ENCODE measurements around the gene HOXD9.

HOXD9 gene

DNA sequence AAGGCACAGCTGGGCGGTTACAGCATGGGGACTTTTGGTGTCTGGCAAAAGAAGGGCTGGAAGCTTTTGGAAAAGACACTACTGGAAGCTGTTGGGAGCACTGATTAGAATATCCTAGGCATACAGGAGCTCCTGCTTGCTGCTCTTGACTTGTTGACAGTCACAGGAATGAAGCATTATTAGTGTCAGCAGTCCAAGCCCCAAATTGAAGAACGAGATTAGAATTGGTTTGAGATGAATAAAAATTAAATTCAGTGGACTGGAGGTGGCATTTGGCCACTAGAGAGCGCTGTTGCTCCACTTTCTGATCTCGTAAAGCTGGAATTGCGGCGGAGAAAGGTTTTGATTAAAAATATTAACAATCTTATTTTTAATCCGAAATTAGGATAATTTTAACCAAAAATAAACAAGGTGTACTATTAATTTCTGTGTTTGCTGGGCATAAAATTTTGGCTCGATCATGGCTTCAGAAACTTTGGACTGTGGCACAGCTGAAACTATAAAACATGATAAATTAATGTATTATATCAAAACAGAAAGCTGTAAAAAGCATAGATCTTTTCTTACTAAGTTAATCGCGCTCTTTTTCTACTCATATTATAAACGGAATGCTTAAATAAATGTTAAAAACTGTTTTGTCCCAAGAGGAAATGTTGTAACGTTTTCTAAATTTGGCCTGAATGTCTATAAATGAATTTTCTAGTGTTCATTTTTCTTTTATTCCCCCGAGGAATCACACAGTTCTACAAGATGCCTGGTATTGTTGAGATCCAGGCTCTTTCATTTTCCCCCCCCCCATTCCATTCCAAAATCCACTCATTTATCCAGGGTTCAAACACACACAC, 4.6 kb downstream of the HOXD9 start:
- DNase-seq, result peak; percentile 68 to 74

DNA sequence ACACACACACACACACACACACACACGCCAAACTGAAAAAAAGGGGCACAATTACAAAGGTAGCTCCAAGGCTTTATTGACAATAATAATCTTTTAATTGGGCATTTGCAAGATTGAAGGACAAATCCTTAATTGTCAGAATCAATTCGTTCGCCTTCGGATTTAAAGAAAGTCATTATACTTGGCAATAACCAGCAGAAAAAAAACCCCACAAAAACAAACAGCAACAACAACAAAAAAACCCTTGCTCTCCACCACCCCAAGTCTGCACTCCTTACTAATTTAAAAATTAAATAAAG, 5.2 kb downstream of the HOXD9 start:
- DNase-seq, result no peak

DNA sequence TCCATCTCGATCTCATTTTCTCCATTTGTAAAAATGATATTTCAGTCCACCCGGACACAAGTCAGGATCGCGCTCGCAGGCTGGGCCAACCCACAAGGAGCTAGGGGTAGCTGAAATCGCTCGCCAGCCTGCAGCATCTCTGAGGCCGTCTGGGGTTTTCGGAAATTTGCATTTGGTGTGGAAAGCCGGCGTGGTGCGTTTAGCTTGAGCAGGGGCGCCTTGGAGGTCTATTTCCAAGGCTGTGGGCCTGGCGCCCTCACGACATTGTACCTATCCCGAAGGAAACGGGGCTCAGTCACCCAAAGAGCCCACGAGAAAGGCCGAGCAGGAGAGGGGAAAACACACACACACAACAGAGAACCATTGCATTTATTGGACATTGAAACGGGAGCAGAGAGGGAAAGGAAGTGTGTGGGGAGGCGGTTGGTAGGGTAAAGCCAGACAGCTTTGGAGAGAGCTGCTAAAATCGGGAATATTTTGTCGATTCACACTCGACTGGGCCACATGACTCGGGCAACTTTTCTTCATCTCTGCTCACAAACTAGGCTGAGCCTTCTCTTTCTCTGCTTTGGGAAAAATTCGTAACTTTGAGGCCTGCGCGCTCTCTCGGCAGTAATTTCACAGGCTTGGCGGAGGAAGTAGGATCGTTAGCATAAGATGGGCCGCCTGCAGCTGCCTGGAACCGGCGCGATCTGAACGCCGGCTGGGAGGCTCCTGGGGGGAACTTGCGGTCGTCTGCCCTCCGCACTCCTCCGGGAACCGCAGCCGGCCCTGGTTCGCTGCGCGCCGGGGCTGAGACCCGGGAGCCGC, 5.9 kb downstream of the HOXD9 start:
- DNase-seq, result no peak

DNA sequence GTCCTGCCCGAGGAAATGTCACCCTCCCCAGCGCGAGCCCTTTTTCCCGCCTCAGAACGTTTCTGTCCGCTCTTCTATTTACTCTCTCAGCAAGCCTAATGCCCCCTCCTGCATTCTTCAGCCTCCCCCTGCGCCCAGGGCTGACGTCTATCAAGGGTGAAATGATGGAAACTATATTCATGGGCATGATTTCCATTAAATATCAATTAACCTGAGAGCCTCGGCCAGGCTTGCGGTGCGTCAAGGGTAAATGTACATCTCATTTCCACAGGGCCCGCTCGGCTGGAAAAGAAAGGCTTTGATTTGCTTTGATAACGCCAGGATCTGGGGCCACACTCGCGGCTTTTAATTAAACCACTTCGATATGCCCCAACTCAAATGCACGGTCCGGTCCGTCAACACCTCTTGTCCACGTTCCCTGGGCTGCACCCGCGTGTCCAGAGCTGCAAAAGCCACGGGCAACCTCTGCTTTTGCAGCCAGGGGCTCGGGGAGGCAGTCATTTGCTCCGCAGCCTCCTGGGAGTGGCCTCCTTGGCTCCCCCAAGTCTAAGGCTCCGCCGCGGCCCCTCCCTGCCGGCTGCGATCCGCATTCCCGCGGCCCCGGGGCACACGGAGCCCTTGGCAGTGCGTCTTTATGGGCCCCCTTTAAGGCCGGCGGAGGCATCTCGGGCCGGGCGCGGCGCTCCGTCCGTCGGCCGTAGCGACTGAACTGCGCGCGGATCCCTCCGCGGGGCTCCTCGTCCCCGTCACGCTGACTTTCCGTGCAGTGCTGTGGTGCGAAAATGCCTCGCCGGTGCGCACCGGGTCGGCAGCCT, 6.7 kb downstream of the HOXD9 start, which contains the start of gene HOXD8:
Gene HOXD8, plus strand, starts transcription at position 724 of the 815 bp plus-strand sequence. CDS start 662 bp downstream, outside the sequence.
- no peak for DNase-seq

DNA sequence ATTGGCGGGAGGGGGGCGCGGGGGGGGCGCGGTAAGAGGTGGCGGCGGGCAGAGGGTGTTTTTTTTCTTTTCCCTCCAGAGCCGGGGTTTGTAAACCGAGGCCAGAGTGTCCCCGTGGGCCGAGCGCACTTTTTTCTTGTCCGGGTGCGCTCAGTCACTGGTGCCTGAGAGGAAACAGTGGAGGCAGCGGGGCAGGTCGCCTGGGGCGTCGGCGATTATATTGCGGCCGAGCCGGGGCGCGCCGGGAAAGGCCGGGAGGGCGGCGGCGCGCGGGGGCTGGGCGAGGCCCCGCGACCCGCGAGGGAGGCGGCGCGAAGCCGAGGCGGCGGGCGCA, 7.3 kb downstream of the HOXD9 start:
- no peak for DNase-seq

DNA sequence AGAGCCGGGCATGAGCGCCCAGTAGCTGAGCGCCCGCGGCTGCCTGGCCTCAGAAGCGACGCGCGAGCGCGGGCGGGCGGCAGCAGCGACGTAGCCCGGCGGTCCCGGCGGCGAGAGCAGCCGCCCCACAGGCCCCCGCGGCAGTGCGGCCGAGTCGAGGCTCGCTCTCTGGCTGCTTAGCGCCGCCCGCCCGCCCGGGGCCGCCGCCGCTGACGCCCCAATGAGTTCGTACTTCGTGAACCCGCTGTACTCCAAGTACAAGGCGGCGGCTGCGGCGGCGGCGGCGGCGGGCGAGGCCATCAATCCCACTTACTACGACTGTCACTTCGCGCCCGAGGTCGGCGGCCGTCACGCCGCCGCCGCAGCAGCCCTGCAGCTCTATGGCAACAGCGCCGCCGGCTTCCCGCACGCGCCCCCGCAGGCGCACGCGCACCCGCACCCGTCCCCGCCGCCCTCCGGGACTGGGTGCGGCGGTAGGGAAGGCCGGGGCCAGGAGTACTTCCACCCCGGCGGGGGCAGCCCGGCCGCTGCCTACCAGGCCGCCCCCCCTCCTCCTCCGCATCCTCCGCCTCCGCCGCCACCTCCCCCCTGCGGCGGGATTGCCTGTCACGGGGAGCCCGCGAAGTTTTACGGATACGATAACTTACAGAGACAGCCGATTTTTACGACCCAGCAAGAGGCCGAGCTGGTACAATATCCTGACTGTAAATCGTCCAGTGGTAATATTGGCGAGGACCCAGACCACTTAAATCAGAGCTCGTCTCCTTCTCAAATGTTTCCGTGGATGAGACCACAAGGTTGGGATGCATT, 7.8 kb downstream of the HOXD9 start:
- DNase-seq, result peak in 1 of 2 donors; percentile 14

DNA sequence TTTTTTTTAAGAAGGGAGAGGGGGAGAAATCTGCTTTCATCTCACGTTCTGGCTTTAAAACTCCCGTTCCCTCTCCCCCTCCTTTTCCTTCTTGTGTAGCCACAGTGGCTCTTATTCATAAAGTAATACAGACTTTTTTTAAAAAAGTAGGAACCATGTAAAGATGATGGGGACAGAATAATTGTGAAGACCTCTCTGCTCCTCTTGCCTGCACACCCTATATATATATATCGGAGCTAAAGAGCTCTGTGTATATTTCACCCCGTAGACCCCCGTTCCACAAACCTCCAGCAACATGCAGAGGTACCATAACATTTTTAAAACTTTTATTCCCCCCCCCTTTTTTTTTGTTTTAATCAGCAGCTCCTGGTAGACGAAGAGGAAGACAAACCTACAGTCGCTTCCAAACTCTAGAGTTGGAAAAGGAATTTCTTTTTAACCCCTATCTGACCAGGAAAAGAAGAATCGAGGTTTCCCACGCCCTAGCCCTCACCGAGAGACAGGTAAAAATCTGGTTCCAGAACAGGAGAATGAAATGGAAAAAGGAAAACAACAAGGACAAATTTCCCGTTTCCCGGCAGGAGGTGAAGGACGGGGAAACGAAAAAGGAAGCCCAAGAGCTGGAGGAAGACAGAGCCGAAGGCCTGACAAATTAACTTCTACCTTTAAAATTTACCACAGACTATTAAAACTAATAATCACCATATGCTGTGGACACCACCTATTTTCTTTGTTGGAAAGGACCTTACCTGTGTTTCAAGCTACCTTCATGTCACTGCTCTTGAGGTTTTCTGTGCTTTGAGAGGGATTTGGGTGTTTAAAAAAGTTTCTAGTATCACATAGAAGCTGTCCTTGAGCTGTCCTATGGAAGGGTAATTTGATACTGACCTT, 8.7 kb downstream of the HOXD9 start:
- no peak for DNase-seq

DNA sequence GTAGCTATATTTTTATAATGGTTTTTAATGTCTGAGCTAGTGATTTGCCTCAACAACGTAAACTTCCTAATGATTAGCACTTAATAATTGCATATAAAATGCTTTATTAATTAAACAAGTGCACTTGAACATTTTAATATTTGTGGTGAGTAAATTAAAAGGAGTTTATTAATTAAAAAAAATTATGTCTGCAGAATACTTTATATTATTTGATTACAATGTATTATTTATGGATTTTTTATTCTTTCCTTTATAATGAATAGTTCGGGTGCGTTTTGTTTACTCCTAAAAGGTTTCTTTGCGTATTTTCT, 9.3 kb downstream of the HOXD9 start:
- no peak for DNase-seq

DNA sequence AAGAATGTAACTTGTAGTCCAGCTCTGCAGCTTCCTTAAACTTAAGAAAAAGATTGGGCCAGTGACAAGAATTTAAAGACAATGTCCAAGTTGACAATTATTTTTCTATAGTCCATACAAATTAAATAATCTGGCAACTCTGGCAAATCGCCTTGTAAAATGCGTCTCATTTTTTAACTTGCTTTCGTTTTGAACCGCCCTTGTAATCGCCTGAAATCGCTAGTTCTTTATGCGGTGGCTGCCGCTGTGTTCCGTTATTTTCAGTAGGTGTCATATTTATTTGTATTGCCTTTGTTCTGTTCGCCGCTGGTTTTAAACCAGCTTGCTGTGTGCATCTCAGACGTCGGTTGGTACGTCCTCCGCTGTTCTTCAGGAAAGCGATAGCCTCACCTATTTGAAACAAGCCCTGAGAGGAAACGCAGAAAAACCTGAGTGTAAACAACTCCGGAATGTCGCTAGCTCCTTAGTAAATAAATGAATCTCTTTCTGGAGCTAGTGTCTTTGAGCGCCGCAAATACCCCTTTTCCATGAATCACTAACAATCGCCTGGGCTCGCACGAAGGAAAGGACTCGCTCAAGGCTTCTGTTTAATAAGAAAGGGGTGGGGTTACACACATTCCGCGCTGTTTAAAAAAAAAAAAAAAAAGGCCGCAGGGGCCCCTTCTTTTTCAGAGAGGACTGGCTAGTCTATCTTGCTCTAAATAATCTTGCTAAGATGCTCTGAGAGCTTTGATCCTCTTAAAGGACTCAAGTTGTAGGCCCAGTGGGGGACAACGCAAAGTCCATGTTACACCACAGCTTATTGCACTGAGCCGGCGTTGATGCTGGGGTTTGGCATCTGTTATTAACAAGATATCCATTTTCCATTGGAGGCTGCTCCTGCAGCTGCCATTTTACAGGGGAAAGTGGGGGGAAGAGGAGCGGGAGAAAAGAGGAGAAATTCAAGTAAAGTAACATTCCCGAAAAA, 10.0 kb downstream of the HOXD9 start:
- DNase-seq, result no peak

DNA sequence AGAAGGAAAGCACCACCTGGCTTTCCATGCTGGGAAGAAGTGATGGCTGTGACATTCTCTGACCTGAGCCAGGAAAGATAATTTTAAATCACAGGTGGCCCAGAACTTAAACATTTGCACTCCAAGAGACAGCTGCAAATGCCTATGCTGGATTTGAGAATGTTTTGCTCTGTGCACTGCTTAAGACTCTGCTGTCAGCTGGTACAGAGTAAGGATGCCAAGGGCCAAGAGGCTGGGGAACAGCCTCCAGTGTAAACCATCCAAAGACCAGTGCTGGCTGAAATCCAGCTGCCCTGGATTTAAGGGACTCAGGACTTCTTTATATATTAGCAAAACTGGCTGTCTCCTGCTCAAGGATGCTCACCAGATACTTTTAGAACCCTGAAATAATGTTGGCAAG, 10.9 kb downstream of the HOXD9 start:
- no peak for DNase-seq

DNA sequence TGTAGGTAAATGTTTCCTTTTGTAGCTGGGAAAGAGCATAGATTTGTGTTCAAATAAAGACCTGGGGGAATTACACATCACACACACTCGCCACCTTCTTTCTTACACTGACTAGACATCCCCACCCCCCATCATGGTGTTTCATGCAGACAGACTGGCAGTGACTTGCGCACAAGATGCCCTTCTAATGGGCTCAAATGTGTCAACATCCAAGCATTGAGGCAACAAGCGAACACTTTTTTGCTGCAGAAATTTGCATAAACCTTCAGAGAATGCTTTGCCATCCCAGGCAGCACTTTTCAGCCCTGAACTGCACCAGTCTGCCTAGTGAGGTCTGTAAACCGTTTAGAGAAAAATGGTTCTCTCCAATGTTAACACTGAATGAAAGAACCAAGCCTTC, 11.5 kb downstream of the HOXD9 start:
- DNase-seq, result no peak

DNA sequence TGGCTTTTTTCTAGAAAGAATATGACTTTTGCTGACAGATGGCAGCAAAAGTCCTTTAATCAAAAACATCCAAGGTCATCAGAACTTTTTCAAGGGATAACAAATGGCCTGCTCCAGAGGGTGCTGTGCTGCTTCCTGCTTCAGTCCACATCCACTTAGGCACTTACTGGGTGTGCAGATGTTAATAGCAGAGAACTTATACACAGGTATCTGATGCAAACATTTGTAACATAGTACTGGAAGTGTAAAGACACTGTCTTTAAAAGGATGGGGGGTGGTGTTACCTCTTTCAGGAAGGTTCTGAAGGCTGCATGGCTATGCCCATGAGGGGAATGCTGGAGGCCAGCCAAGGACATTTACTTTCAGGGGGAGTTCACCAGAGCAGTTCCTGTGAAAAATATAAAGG, 12.5 kb downstream of the HOXD9 start:
- DNase-seq, result no peak

DNA sequence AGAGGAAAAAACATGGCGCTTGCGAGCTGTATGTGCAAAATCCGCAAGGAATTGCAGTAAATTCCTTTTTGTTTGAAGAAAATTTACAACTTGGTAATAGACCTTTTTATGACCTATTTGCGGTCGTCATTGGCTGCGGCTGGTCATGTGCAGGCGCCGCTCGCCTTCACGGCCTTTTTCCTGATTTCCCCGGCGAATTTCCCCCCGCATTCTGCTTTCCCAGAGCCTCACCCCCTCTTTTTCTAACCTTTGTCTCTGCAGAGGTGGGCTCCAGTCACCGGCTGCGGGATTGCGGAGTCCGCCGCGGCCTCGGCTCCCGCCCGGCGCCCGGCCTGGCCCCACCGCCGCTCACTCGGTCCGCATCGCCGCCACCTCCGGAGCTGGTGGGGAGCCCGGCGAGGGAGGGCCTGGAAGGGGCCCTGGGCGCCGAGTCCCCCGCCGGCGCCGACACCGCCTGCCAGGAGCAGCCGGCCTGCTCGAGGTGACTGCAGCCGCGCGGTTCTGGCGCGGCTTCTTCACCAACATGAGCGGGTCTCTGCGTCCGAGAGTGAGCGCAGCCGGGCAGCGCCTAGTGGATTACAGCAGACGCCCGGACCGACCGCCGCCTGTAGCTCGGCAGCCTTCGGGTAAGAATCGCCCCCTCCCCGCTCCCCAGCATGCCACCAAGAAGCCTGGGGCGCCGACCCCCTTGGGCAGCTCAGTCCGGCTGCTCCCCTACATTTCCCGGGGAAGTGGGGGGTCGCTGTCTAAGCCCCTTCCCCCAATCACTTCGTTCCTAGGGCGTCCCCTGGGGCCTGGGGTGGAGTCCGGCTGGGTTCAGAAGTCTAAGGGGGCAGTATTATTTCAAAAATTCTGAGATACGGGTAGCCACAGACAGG, 14.1 kb downstream of the HOXD9 start:
- no peak for DNase-seq

DNA sequence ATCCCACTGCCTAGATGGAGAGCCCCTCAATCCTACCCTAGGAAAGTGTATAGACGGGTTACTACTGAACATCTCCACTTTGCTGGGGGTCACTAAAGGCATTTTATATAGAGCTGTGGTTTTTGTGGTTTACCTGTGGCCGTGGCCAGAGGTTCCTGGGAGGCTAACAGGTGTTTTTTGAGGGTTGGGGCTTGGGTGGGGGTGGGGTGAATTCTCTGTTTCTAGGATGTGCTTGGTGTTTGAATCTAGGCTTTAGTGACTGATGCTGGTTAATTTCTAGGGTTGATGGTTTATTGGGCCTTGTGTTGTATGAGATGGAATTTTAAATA, 14.7 kb downstream of the HOXD9 start:
- no peak for DNase-seq

DNA sequence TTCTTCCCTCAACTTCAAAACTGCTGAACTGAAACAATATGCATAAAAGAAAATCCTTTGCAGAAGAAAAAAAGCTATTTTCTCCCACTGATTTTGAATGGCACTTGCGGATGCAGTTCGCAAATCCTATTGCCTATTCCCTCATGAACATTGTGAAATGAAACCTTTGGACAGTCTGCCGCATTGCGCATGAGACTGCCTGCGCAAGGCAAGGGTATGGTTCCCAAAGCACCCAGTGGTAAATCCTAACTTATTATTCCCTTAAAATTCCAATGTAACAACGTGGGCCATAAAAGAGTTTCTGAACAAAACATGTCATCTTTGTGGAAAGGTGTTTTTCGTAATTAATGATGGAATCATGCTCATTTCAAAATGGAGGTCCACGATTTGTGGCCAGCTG, 15.4 kb downstream of the HOXD9 start:
- DNase-seq, result no peak

DNA sequence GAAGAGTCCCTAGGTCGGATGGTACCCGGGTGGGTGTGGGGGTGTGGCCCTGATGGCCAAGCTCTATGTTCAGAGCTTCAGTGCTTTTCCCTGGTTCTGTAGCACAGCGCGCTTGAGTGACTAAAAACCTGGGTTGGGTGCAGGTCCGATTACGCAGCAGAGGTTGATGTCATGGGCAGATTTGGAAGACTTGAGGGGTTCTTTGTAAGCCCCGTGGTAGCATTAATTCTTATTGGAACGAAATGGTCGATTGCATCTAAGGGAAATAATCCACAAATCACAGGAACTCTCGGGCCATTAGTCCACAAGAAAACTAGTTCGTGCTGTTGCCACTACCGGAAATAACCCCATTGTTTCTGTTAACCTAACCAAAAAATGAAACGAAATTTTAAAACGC, 16.0 kb downstream of the HOXD9 start:
- no peak for DNase-seq

DNA sequence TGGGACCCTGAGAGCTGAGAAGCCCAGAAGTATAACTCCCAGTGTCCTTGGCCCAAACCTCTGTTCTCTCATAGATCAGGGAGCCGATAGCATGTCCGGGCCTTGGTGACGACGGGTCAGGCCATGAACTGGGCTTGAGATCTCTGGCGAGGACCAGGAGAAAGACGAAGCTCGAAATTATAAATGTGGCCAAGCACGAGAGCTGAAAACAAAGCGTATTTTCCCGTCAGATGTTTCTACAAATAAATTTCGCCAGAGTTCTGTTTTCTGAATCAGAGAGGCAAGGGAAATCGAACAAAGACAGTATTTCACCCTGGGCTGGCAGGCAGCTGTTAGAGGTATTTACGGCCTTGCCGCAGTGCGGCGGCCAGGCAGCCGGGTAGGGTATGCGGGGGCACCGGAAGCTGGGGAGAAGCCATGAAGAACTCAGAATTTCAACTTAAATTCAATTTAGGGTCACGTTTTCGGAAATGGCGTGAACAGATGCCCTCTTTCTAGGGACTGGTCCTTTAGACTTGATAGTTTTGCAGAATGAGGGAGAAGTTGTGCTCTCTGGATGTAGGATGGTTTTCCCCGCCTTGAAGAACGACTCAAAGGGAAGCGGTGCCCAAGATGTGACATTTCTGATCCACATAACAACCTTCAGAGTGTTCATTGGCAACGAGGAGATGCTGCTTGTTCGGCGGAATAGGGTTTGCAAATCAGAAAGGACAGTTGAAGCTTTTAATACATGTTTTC, 16.6 kb downstream of the HOXD9 start:
- no peak for DNase-seq

DNA sequence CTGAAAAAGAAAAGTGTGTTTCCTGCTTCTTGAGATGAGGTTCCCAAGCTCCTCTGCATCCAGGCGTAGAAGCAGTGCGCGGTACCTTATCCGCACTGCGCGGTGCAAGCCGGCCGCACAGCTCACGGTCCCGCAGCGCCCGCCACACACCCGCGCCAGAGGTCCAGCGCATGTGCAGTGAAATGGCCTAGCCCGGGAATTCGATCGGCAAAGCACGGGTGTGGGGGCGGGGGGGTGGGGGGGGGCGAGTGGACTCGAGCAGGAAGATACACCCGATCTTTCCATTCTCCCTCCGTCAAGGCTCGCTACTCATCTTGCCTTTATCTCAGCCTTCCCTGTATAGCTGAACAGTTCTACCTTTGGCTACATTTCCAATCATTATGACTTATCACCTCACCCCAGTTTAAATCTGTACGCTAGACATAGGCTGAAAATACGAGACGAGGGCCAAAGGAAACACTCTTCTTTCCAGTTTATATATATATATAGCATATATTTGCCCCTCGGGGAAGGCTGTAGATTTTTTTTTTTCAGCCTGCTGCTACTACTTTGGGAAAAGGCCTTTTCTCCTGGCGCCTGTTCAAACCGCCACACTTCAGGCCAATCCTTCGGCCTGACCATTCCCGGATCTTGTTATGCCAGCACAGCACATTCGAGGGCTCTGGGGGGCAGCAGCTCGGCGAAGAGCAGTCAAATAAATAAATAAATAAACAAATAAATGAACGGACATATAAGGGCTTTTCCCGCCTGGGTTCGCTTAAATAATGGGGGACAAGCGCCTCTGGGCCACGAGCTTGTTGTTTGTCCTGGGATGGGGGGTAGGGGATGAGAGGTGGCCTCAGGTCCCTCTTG, 17.4 kb downstream of the HOXD9 start:
- DNase-seq, result no peak

Data from activated CD4-positive, alpha-beta T cell treated with anti-CD3 and anti-CD28 coated beads for 4 hours (primary cell).